OCI-LY7 (cell line): ENCODE measurements around the gene ZBTB44.
"Not testable (repeated sequence)": the region's sequence is repeated elsewhere in the genome, so short reads cannot be mapped to it uniquely, and the experiment has no call there.

ENCODE experiments used
- CTCF ChIP-seq: fragments of 200-600 bp; sonication (generic); conservative IDR thresholded peaks from 2 replicates; pipeline ENCODE4 v1.5.1; 2014; ENCODE audit warnings: mild to moderate bottlenecking, antibody characterized with exemption, low read length, moderate library complexity, mixed read lengths
- EZH2phosphoT487 ChIP-seq: fragments of 200-600 bp; sonication (generic); IDR thresholded peaks from 2 replicates; pipeline ENCODE4 v1.6.1; 2018; ENCODE audit warnings: low read depth, borderline replicate concordance, mild to moderate bottlenecking, mixed run types, antibody characterized with exemption, low read length, moderate library complexity, mixed read lengths

DNA sequence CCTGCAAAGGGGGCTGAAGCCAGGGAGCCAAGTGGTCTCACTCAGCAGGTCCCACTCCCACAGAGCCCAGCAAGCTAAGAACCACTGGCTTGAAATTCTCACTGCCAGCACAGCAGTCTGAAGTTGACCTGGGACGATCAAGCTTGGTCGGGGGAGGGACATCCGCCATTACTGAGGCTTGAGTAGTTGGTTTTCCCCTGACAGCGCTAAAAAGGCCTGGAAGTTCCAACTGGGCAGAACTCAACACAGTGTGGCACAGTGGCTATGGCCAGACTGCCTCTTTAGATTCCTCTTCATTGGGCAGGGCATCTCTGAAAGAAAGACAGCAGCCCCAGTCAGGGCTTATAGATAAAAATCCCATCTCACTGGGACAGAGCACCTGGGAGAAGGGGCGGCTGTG is 64.8 kb downstream of the ZBTB44 start:
- TF ChIP-seq CTCF, EZH2phosphoT487: not testable (repeated sequence)
